ENCODE data around the gene SLC17A9.

Gene SLC17A9

DNA sequence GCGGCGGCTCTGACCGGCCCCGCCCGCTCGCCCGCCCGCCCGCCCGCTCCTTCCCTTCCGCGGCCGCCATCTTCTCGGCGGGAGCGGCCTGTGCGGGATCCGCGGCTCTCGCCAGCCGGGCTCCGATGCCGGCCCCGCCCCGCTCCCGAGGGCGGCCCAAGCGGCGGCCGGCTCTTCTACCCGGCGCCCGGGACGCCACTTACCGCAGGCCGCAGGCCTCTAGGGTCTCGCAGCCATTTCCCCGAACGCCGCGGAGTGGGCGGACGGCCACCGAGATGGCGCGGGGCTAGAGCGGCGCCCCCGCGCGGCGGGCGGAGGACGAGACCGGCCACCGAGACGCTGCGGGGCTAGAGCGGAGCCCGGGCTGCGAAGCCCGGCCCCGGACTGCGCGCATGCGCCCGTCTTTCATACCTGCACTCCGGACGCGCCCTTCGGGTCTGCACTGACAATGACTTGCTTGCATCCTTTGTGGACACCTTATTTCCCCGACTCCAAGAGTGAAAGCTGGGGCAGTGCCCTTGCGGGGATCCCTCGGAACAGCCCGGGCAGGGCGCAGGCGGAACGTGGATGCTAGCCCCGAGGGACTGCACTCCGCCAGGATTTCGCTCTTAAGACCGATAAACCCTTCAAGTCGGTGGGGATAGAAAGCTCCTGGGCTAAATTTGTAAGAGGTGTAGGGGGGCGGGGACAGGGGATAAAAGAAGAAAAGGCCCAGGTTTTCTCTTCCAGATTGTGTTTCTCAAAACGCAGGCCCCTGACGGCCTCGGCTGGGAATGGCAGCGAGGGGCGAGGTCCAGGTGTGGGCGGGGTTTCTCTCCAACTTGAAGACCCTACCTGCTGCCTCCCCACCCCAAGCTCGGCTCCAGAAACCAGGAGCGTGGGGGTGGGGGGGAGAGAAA is 26.0 kb upstream of the SLC17A9 start, which contains the start of gene DIDO1:
Gene DIDO1 (minus strand): TSS at position 277 of the 899 bp plus-strand sequence.
- Mint-ChIP-seq H3K4me3 (peak within 1 kb of the TSS; percentile 87), H3K27me3 (no peaks in the 10 kb centered on the region), H3K9me3 (no peaks in the 10 kb centered on the region), H3K36me3 (ENCODE audit: low read depth) (peaks cover 14% of the 10 kb centered on the region), H3K4me1 (peaks cover 76% of the 10 kb centered on the region), H3K27ac (peak within 1 kb of the TSS; percentile 86)
- peak; percentile 79 for ATAC-seq
- DNase-seq: peak; percentile 93

GRCh38 chr20:62927128-62927705 is 25.3 kb upstream of the SLC17A9 start:
- Mint-ChIP-seq H3K9me3 (no peaks in the 10 kb centered on the region), H3K4me3 (peak overlapping the region; percentile 83), H3K27ac (peak overlapping the region; percentile 83), H3K27me3 (no peaks in the 10 kb centered on the region), H3K36me3 (ENCODE audit: low read depth) (peaks cover 14% of the 10 kb centered on the region), H3K4me1 (peaks cover 78% of the 10 kb centered on the region)
- DNase-seq: no peak
- no peak for ATAC-seq

GRCh38 chr20:62928246-62928939 is 24.1 kb upstream of the SLC17A9 start:
- H3K4me1 Mint-ChIP-seq: peaks cover 74% of the 10 kb centered on the region
- peak overlapping the region; percentile 83 for H3K4me3 Mint-ChIP-seq
- H3K36me3 Mint-ChIP-seq (ENCODE audit: low read depth): peaks cover 19% of the 10 kb centered on the region
- H3K27ac Mint-ChIP-seq: peak overlapping the region; percentile 74
- DNase-seq (no peak), ATAC-seq (no peak)
- no peaks in the 10 kb centered on the region for H3K27me3 Mint-ChIP-seq
- H3K9me3 Mint-ChIP-seq: no peaks in the 10 kb centered on the region

DNA sequence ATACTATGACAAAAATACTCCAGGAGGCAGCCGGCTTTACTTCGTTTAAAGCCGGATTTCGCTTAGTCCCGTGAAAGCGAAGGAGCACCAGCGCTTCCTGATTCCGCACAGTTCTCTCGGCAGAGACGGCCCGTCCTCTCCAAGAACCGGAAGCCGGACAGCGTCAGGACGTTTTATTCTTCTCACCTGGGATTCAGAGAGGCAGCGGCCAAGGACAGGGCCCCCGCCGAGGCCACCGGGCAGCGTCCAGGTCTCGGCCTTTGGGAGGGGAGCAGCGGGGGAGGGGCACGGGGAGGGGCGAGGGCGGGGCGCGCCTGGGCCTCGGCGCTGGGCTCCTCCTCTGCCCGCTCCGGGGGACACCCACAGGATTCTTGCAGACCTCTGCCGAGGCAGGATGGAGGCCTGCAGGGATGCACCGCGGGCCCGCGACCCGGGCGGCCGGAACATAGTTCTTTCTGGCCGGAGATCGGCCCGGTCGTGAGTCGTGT is 23.4 kb upstream of the SLC17A9 start:
- Mint-ChIP-seq H3K36me3 (ENCODE audit: low read depth) (peaks cover 17% of the 10 kb centered on the region), H3K9me3 (no peaks in the 10 kb centered on the region), H3K27me3 (no peaks in the 10 kb centered on the region), H3K4me1 (peaks cover 69% of the 10 kb centered on the region), H3K4me3 (peak overlapping the region; percentile 83), H3K27ac (peak overlapping the region; percentile 74)
- ATAC-seq: peak; percentile 37
- peak; percentile 63 for DNase-seq

DNA sequence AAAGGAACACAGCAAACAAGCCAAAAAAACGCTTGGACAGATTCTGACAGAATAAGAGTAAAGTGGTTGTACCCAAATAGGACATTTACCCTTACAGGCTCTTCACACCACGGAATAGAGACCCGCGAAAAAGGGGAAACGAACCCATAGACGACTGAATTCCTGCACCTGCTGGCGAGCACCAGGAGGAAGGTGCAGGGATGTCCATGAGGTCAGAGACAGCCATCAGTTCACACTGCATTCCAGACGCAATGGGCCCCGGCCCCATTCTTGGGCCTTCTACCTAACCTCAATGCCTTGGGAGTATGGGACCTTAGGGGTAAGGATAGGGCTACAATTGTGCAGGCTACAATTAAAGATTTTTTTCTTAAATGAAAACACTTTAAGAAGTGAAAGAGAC is 21.0 kb upstream of the SLC17A9 start:
- H3K27me3 Mint-ChIP-seq: no peaks in the 10 kb centered on the region
- peaks cover 57% of the 10 kb centered on the region for H3K4me1 Mint-ChIP-seq
- H3K9me3 Mint-ChIP-seq: no peaks in the 10 kb centered on the region
- peaks cover 13% of the 10 kb centered on the region for H3K36me3 Mint-ChIP-seq (ENCODE audit: low read depth)
- peak overlapping the region; percentile 74 for H3K27ac Mint-ChIP-seq
- no peak overlapping the region for H3K4me3 Mint-ChIP-seq
- DNase-seq: no peak
- ATAC-seq: no peak

DNA sequence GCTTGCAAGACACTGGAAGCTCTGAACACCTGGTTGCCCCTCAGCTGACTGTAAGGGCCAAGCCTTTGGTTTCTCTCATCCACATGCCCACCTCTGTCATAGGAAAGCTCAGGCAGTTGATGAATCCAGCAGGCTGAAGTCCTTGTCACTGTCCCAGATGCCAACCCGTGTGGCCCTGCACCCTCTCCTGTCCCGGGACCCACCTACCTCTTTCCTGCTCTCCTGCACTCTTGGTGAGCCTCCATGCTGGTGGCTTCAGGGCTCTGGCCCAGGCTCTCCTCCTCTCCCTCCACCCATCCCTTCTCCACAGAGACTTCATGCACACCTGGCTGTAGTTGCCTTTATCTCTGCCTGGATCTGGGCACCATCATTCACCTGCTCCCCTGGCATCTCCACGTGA is 18.5 kb upstream of the SLC17A9 start:
- Mint-ChIP-seq H3K27me3 (no peaks in the 10 kb centered on the region), H3K9me3 (no peaks in the 10 kb centered on the region), H3K27ac (no peak overlapping the region), H3K4me1 (peaks cover 48% of the 10 kb centered on the region), H3K4me3 (no peak overlapping the region), H3K36me3 (ENCODE audit: low read depth) (peaks cover 17% of the 10 kb centered on the region)
- ATAC-seq (no peak), DNase-seq (no peak)

GRCh38 chr20:62935204-62935967 is 17.1 kb upstream of the SLC17A9 start:
- no peak for DNase-seq
- H3K36me3 Mint-ChIP-seq (ENCODE audit: low read depth): peaks cover 24% of the 10 kb centered on the region
- no peak overlapping the region for H3K27ac Mint-ChIP-seq

GRCh38 chr20:62935968-62936585 is 16.4 kb upstream of the SLC17A9 start:
- Mint-ChIP-seq H3K27ac (no peak overlapping the region), H3K27me3 (no peaks in the 10 kb centered on the region), H3K4me3 (no peak overlapping the region), H3K4me1 (peaks cover 49% of the 10 kb centered on the region), H3K36me3 (ENCODE audit: low read depth) (peaks cover 27% of the 10 kb centered on the region), H3K9me3 (no peaks in the 10 kb centered on the region)
- ATAC-seq (no peak), DNase-seq (no peak)

More at GRCh38 chr20:62935204-62935967, 17.1 kb upstream of the SLC17A9 start:
- Mint-ChIP-seq H3K27me3 (no peaks in the 10 kb centered on the region), H3K4me1 (peaks cover 49% of the 10 kb centered on the region), H3K9me3 (no peaks in the 10 kb centered on the region), H3K4me3 (no peak overlapping the region)
- no peak for ATAC-seq

GRCh38 chr20:62937268-62938104 is 15.0 kb upstream of the SLC17A9 start:
- DNase-seq (peak; percentile 98), ATAC-seq (peak; percentile 87)
- Mint-ChIP-seq H3K9me3 (no peaks in the 10 kb centered on the region), H3K36me3 (ENCODE audit: low read depth) (peaks cover 35% of the 10 kb centered on the region), H3K4me3 (no peak overlapping the region), H3K4me1 (peaks cover 45% of the 10 kb centered on the region), H3K27ac (peak overlapping the region; percentile 97), H3K27me3 (no peaks in the 10 kb centered on the region)

DNA sequence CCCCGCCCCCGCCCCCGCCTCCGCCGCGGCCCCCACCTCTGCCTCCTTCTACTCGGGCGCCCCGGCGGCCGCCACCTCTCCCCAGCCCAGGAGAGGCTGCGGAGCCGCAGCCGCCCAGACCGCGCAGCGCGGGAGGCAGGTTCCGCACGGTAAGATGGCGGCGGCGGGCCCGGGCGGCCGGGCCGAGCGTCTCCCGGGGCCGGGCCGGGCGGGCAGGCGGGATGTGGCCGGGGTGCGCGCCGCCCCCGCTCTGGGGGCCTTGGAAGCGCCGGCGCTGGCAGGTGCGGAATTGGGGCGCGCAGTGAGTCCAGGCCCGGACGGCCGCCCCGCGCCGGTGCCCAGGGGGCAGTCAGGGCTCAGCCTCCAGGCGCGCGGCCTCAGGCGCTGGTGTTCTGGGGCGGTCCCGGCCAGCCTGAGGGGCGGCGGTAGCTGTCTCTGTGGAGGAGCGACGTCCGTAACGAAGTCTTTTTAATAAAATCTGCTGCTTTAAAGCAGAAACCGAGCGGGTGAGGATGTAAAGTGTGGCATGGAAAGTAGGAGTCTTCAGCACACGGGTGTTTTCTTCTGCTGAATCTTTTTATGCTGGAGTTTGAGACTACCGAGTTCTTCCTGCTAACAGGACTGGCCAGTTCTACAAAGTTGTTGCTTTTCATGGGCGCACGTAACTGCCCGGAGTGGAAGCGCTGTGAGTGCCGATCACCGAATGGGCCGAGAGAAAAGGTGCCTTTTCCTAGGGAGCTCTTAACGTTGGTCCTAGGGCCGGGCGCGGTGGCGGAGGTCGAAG is 14.2 kb upstream of the SLC17A9 start, which contains the start of gene GID8:
Gene GID8 (plus strand): TSS at position 43 of the 784 bp plus-strand sequence. CDS start 3,356 bp downstream, outside the sequence.
- H3K4me3 Mint-ChIP-seq: peak within 1 kb of the TSS; percentile 95
- H3K4me1 Mint-ChIP-seq: peaks cover 39% of the 10 kb centered on the region
- peak; percentile 55 for DNase-seq

DNA sequence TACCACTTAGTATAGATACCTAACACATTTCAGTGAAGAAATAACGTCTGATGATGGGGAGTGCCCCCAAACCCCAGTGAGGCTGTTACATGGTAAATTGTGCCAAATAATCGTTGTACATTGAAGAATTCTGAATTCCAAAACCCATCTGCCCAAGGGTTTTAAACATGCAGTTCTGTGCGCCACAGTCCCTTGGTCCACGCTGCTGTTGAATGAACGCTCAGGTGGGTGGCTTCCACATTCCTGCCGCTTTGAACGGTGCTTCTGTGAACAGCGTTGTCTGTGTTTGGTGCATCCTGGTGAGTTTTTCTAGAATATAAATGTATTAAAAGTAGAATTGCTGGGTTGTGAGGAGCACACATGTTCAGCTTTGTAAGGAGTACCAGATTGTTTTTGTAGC is 11.6 kb upstream of the SLC17A9 start:
- Mint-ChIP-seq H3K27me3 (no peaks in the 10 kb centered on the region), H3K36me3 (ENCODE audit: low read depth) (peaks cover 43% of the 10 kb centered on the region), H3K4me3 (no peak overlapping the region), H3K27ac (no peak overlapping the region), H3K9me3 (no peaks in the 10 kb centered on the region), H3K4me1 (peaks cover 37% of the 10 kb centered on the region)
- no peak for ATAC-seq
- no peak for DNase-seq

More for the DNA sequence above, 14.2 kb upstream of the SLC17A9 start, which contains the start of gene GID8:
- Mint-ChIP-seq H3K27me3 (no peaks in the 10 kb centered on the region), H3K9me3 (no peaks in the 10 kb centered on the region), H3K27ac (peak within 1 kb of the TSS; percentile 97), H3K36me3 (ENCODE audit: low read depth) (peaks cover 36% of the 10 kb centered on the region)
- peak; percentile 66 for ATAC-seq

DNA sequence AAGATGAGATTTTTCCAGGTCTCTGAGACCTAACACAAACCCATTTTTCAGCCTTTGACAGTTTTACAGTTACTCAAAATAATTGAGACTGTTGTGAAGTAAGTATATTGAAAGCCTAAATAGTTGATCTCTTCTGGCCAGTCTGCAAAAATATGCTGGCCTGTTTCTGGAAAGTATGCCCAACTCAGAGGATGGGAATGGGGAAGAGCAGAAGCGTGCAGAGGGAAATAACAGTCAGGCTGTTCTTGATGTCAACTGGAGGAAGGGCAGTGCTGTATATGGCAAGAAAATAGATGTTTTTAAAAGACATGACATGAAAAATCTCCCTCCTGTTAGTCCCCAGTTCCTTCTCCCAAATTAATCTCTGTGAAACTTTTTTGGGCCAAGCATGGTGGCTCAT is 10.7 kb upstream of the SLC17A9 start:
- no peaks in the 10 kb centered on the region for H3K9me3 Mint-ChIP-seq

More for the DNA sequence above, 10.7 kb upstream of the SLC17A9 start:
- Mint-ChIP-seq H3K4me1 (peaks cover 36% of the 10 kb centered on the region), H3K27me3 (no peaks in the 10 kb centered on the region), H3K36me3 (ENCODE audit: low read depth) (peaks cover 43% of the 10 kb centered on the region), H3K4me3 (no peak overlapping the region), H3K27ac (no peak overlapping the region)
- ATAC-seq: no peak
- no peak for DNase-seq
